Prostate gland (tissue), 2 donors: Measurements from ENCODE around the gene TNFSF13B.

Source experiments
- CTCF ChIP-seq, 4 experiments: fragments of 200-600 bp in 2 of 4; fragments of 450-650 bp in 2 of 4; sonication (generic) in 2 of 4; IDR thresholded peaks; 1 replicate in 3 of 4; 2 replicates in 1 of 4; pipeline ENCODE4 v1.5.1; 2016 to 2019; ENCODE audit warnings: antibody characterized with exemption in 4 of 4, mild to moderate bottlenecking in 2 of 4, moderate library complexity in 2 of 4
- POLR2AphosphoS5 ChIP-seq: sonication (generic); formaldehyde crosslinking; IDR thresholded peaks from one replicate; pipeline ENCODE4 v1.6.1; 2017; ENCODE audit warnings: antibody characterized with exemption

DNA sequence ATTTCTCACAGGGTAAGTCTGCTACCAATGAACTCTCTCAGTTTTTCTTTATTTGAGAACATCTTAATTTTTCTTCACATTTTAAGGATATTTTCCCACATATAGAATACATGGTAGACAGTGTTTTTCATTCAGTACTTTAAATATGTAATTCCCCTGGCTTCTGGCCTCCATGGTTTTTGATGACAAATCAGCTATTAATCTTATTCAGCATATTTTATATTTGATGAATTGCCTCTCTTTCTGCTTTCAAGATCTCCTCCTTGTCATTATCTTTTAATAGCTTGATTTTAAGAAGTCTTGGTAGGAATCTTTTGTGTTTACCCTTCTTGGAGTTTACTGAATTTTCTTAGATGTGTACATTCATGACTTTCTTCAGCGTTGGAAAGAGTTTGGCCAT is 27.6 kb downstream of the TNFSF13B start:
- TF ChIP-seq CTCF (IDR thresholded peaks at IDR 0.05) (no peak), POLR2AphosphoS5 (no peak)
